Adrenal gland (tissue), 5 donors: Measurements from ENCODE around the gene C1QTNF1.

ENCODE experiments used
- POLR2A ChIP-seq, 2 donors: fragments of 450-650 bp; IDR thresholded peaks; one replicate each; pipeline ENCODE4 v1.6.1; 2017; ENCODE audit warnings: antibody characterized with exemption in 2 of 2, mild to moderate bottlenecking in 2 of 2, moderate library complexity in 1 of 2
- TF ChIP-seq, protein P1 (sequence below), 6 experiments: fragments of 450-650 bp in 4 of 6; fragments of 200-600 bp in 2 of 6; sonication (generic) in 1 of 6; IDR thresholded peaks; 1 replicate in 5 of 6; 2 replicates in 1 of 6; pipeline versions ENCODE4 v1.5.1 to v1.8.0; 2016 to 2021; ENCODE audit warnings: antibody characterized with exemption in 6 of 6, mild to moderate bottlenecking in 2 of 6, moderate library complexity in 1 of 6
- donor health status: DM: no; HTN: no; CAD: no.

DNA sequence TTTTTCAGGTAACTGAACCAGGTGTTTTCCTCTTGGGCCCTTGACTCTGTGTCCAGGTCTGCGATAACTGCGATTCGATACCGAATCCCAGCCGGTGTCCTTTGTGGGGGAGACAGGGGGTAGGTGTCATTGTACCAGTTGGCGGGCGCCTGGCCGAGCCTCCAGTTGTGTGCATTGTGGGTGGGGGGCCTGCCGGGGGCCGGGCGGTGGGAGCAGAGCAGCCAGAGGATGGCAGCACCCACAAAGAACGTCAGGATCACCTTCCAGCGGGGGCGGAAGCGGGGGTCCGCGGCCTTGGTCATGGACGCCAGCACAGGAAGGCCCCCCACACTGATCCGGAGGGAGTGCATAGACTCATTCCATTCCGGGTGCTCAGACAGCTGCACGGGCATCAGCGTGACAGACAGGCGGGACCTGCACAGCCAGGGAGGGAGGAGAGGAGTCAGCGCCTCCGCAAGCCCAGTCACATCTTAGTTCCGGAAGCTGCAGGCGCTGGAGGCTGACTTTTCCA is 26.7 kb upstream of the C1QTNF1 start:
- TF ChIP-seq, protein P1, sequence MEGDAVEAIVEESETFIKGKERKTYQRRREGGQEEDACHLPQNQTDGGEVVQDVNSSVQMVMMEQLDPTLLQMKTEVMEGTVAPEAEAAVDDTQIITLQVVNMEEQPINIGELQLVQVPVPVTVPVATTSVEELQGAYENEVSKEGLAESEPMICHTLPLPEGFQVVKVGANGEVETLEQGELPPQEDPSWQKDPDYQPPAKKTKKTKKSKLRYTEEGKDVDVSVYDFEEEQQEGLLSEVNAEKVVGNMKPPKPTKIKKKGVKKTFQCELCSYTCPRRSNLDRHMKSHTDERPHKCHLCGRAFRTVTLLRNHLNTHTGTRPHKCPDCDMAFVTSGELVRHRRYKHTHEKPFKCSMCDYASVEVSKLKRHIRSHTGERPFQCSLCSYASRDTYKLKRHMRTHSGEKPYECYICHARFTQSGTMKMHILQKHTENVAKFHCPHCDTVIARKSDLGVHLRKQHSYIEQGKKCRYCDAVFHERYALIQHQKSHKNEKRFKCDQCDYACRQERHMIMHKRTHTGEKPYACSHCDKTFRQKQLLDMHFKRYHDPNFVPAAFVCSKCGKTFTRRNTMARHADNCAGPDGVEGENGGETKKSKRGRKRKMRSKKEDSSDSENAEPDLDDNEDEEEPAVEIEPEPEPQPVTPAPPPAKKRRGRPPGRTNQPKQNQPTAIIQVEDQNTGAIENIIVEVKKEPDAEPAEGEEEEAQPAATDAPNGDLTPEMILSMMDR (IDR thresholded peaks at IDR 0.05) = no peak
- TF ChIP-seq POLR2A (IDR thresholded peaks at IDR 0.05) = no peak
